Endothelial cell (in vitro differentiated cells): Measurements from ENCODE around the gene FOXC1. TPM values are rescaled to one million over a fixed set of nuclear protein-coding genes. Genes with fewer than 3 reads are reported as not detected.

Experiments
- DNase-seq: peaks from one replicate; pipeline ENCODE4 v3.0.0; 2021; ENCODE audit warnings: low spot score
- H3K27ac Mint-ChIP-seq: one replicate; pipeline ENCODE4 v1.8.0; 2021; ENCODE audit warnings: mixed read lengths, inconsistent platforms; ENCODE audit not compliant: unreplicated experiment
- H3K27me3 Mint-ChIP-seq: one replicate; pipeline ENCODE4 v1.8.0; 2021; ENCODE audit warnings: mild to moderate bottlenecking, moderate library complexity, mixed read lengths, inconsistent platforms; ENCODE audit not compliant: unreplicated experiment
- H3K36me3 Mint-ChIP-seq: one replicate; pipeline ENCODE4 v1.8.0; 2021; ENCODE audit warnings: mild to moderate bottlenecking, low read depth, mixed read lengths, inconsistent platforms; ENCODE audit not compliant: unreplicated experiment
- H3K4me1 Mint-ChIP-seq: one replicate; pipeline ENCODE4 v1.8.0; 2021; ENCODE audit warnings: mild to moderate bottlenecking, mixed read lengths, inconsistent platforms; ENCODE audit not compliant: unreplicated experiment
- H3K4me3 Mint-ChIP-seq: one replicate; pipeline ENCODE4 v1.8.0; 2021; ENCODE audit warnings: mild to moderate bottlenecking, mixed read lengths, inconsistent platforms; ENCODE audit not compliant: unreplicated experiment
- H3K9me3 Mint-ChIP-seq: one replicate; pipeline ENCODE4 v1.8.0; 2021; ENCODE audit warnings: mixed read lengths, inconsistent platforms; ENCODE audit not compliant: unreplicated experiment
- total RNA-seq: library from RNA; stranded (reverse); fragmentation: NEBNext Ultra II Directional; extraction: Animal tissue kit (Norgen Biotek cat#: 25700); gene quantifications from one replicate; pipeline ENCODE4 v1.2.1, GENCODE V29; 2021; ENCODE audit not compliant: unreplicated experiment
- TF ChIP-seq, protein P1 (sequence below): fragments of 200-600 bp; sonication (generic); IDR thresholded peaks from one replicate; pipeline ENCODE4 v1.5.0; 2021; ENCODE audit warnings: antibody characterized with exemption; ENCODE audit not compliant: unreplicated experiment

The FOXC1 gene
- total RNA-seq, 1 donor from 2014 or later = 112 TPM

DNA sequence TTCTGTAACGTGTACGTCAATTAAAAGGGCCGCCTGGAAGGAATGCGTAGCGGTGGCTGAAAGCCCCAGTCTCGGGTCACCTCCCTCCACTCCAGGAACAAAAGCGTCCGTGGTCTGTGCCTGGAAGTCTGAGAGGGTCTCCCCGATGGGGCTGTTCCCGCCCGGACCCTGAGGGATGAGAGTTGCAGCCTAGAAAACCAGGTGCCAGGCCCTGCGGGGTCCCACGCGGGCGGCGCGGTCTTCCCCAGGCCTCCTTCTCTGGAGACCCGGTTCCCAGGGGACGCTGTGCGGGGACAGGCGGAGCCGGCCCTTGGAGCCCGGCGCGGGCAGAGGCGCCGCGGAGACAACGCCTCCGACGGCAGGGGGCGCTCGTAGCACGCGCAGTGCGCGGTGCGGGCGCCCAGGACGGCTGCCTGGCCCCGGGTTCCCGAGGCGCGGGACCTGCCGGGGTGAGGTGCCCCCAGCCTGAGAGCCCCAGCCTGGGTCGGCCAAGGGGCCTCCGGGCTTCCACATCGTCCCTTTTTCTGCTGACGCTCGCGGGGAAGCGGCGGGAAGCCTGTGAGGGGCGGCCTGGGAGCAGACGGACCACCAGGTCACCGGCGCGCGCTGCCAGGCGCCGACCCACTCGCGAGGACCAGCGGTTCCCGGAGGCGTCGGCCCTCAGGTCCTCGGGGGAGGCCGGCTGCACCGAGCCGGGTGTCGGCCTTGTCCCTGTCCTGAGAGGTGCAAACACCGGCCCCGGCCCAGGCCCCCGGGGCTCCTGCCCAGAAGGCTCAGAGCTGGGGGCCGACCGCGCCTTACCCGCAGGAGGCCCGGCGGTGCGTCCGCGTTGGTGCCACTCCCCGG is 5.3 kb upstream of the FOXC1 start:
- Mint-ChIP-seq H3K4me1 (peaks cover 36% of the 10 kb centered on the region), H3K9me3 (no peaks in the 10 kb centered on the region), H3K27me3 (peaks cover 22% of the 10 kb centered on the region), H3K36me3 (no peaks in the 10 kb centered on the region), H3K27ac (no peak overlapping the region), H3K4me3 (no peak overlapping the region)
- peak; percentile 93 for DNase-seq
- TF ChIP-seq, protein P1, sequence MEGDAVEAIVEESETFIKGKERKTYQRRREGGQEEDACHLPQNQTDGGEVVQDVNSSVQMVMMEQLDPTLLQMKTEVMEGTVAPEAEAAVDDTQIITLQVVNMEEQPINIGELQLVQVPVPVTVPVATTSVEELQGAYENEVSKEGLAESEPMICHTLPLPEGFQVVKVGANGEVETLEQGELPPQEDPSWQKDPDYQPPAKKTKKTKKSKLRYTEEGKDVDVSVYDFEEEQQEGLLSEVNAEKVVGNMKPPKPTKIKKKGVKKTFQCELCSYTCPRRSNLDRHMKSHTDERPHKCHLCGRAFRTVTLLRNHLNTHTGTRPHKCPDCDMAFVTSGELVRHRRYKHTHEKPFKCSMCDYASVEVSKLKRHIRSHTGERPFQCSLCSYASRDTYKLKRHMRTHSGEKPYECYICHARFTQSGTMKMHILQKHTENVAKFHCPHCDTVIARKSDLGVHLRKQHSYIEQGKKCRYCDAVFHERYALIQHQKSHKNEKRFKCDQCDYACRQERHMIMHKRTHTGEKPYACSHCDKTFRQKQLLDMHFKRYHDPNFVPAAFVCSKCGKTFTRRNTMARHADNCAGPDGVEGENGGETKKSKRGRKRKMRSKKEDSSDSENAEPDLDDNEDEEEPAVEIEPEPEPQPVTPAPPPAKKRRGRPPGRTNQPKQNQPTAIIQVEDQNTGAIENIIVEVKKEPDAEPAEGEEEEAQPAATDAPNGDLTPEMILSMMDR = peak; percentile 96

DNA sequence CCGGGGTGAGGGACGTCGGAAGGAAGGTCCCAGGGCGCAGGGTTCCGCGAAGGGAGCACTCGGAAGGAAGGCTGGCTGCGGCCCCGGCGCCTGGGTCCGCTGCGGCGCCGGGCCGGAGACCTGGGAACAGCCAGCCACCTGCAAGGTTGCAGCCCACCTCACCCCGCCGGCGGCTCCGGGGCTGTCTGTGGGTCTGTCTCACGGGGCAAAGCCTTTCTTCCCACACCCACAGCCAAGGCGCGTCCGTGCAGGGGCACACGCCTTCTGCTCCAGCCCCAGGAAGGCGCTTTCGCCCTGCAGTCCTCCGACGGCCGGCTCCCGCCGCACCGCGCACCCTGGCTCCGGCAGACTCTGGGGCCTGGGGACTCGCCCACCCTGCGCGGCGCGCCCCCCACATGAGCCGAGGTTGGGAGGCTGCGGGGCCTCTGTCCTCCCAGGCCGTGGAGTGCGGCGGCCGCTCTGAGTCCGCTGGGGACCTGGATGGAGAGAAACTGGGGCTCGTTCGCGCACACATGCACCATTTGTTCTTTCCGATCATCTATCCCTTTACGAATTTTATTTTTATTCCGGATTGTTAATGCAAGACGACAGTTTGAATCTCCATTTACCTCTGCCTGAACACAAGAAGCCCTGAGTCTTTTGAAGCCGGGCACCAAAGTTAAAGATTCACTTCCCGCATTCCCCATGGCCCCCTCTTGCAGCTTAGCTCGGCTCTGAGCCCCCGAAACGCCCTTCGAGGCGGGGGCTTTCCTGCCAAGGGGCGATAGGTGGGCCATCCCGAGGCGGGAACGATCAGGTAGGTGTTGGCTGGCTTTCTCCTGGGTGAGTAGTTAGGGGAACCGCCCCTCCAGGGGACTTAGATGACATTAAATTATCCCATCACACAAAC is 4.5 kb upstream of the FOXC1 start:
- Mint-ChIP-seq H3K4me3 (peak overlapping the region; percentile 89), H3K4me1 (peaks cover 36% of the 10 kb centered on the region), H3K27ac (no peak overlapping the region), H3K27me3 (peaks cover 19% of the 10 kb centered on the region), H3K36me3 (no peaks in the 10 kb centered on the region), H3K9me3 (no peaks in the 10 kb centered on the region)
- TF ChIP-seq, protein P1 = no peak
- DNase-seq = peak; percentile 31

DNA sequence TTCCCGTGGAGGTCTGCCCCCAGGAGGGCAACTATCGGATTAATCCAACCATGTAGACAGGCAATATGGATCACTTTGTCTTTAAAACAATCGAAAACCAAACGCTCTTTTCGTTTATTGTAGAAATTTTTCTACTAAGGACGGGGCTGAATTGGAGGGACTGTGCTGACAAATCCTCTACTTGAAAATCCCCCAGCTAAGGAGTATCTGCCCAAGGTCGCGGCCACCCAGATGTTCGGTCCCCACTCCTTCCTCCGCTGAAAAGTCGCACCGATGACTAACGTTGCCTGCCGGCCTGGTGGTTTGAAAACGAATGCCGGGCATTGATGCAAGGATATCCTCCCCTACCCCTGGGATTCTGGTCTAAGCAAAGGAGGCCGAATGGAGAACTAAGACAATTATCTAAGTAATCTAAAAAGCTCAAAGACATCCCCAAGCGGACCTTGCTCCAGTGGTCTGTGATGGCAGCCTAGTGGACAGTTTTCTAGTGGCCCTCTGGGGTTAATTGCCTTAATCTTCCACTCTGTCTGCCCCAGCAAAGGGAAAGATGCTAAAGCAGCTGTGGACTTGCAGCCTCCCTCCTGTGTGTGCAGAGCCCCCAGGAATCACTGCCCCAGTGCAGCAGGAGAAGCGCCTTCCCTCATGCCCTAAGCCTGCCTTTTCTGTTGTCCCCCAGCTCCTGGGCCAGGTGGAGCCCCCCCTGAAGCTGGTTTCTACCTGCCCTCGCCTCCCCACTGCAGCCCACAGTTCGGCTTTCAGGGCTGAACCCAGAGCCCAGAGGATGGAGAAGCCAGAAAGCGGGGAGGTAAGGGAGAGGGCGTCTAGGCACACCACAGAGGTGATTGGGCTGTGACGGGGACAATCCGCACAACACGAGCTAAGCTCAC is 3.6 kb upstream of the FOXC1 start:
- Mint-ChIP-seq H3K4me1 (peaks cover 36% of the 10 kb centered on the region), H3K27ac (no peak overlapping the region), H3K4me3 (peak overlapping the region; percentile 92), H3K9me3 (no peaks in the 10 kb centered on the region), H3K27me3 (peaks cover 19% of the 10 kb centered on the region), H3K36me3 (peaks cover 3% of the 10 kb centered on the region)
- DNase-seq = peak; percentile 28
- TF ChIP-seq, protein P1 = no peak

DNA sequence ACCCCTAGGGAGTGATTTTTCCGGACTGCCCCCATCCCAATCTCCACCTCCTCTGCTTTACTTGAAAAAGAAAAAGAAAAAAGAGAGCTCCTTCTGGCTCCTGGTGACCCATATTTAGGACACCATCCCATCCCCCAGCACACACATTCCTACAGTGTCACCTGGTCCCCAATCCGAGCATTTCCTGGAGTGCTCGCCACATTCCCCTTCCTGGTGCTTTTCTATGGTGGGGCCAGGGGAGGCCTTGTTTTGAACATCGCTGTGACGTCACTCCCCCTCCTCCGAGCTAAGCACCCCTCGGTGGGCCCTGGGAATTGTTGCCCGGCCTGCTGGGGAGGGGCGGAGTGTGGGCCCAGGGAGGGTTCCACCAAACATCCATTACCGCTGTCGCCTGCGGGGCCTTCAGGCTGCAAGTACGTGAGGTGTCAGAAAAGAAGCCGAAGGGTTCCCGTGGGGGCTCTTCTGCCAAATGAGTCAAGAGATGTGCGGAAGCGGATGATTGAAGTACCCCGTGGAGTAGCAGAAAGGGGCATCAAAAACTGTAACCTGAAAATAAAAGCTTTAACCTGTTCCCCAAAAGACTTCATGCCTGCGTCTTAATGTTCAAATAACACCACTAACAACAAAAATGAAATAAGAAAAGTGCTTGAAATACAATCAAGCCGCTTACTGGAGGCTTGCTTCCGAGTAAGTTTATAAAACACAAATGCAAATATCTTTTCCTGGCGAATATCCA is 2.8 kb upstream of the FOXC1 start:
- peak overlapping the region; percentile 92 for H3K4me3 Mint-ChIP-seq
- DNase-seq = peak; percentile 29
- TF ChIP-seq, protein P1 = no peak
- H3K27ac Mint-ChIP-seq = peak overlapping the region; percentile 77
- H3K27me3 Mint-ChIP-seq = peaks cover 21% of the 10 kb centered on the region
- peaks cover 2% of the 10 kb centered on the region for H3K9me3 Mint-ChIP-seq
- peaks cover 6% of the 10 kb centered on the region for H3K36me3 Mint-ChIP-seq
- peaks cover 37% of the 10 kb centered on the region for H3K4me1 Mint-ChIP-seq
